H9 (cell line): ENCODE measurements around the gene KSR1. TPM values are rescaled to one million over a fixed set of nuclear protein-coding genes. Genes with fewer than 3 reads are reported as not detected.

Experiments
- DNase-seq: peaks from one replicate; pipeline ENCODE4 v3.0.0-alpha.2; 2017
- H2AFZ ChIP-seq: one replicate; pipeline ENCODE4 v1.6.1; 2013; ENCODE audit warnings: mild to moderate bottlenecking, low read length, control low read depth, moderate library complexity
- H2AK5ac ChIP-seq: 2 replicates; pipeline ENCODE4 v1.6.1; 2013; ENCODE audit warnings: low read length, control low read depth, mixed read lengths; ENCODE audit not compliant: insufficient read length
- H2BK120ac ChIP-seq: one replicate; pipeline ENCODE4 v1.6.1; 2013; ENCODE audit warnings: low read depth, mild to moderate bottlenecking, low read length, control low read depth, inconsistent platforms; ENCODE audit not compliant: poor library complexity, severe bottlenecking
- H2BK12ac ChIP-seq: 2 replicates; pipeline ENCODE4 v1.6.1; 2013; ENCODE audit warnings: low read length, control low read depth, mixed read lengths, low read depth; ENCODE audit not compliant: insufficient read length
- H2BK15ac ChIP-seq: 2 replicates; pipeline ENCODE4 v1.6.1; 2013; ENCODE audit warnings: low read depth, low read length, control low read depth
- H2BK20ac ChIP-seq: one replicate; pipeline ENCODE4 v1.6.1; 2013; ENCODE audit warnings: low read depth, mild to moderate bottlenecking, low read length, control low read depth, inconsistent platforms; ENCODE audit not compliant: poor library complexity, severe bottlenecking
- H2BK5ac ChIP-seq: 2 replicates; pipeline ENCODE4 v1.6.1; 2013; ENCODE audit warnings: low read length, control low read depth, mixed read lengths; ENCODE audit not compliant: insufficient read length
- H3K14ac ChIP-seq: 2 replicates; pipeline ENCODE4 v1.6.1; 2013; ENCODE audit warnings: low read length, control low read depth; ENCODE audit not compliant: insufficient read depth
- H3K18ac ChIP-seq: 2 replicates; pipeline ENCODE4 v1.6.1; 2013; ENCODE audit warnings: low read depth, mild to moderate bottlenecking, mixed read lengths, low read length, control low read depth; ENCODE audit not compliant: insufficient read length
- H3K23ac ChIP-seq: 2 replicates; pipeline ENCODE4 v1.6.1; 2013; ENCODE audit warnings: low read length, control low read depth, mixed read lengths, low read depth; ENCODE audit not compliant: insufficient read length
- H3K23me2 ChIP-seq: 2 replicates; pipeline ENCODE4 v1.6.1; 2013; ENCODE audit warnings: low read depth, mild to moderate bottlenecking, mixed read lengths, low read length, control low read depth; ENCODE audit not compliant: insufficient read length, poor library complexity, severe bottlenecking
- H3K27ac ChIP-seq: 2 replicates; pipeline ENCODE4 v1.5.1; 2013; ENCODE audit warnings: low read length, control low read depth, mixed read lengths, low read depth; ENCODE audit not compliant: insufficient read length
- H3K27me3 ChIP-seq: 2 replicates; pipeline ENCODE4 v1.6.1; 2013; ENCODE audit warnings: low read length, control low read depth, inconsistent platforms; ENCODE audit not compliant: insufficient read depth
- H3K4ac ChIP-seq: 2 replicates; pipeline ENCODE4 v1.6.1; 2013; ENCODE audit warnings: low read depth, mild to moderate bottlenecking, control low read depth, inconsistent platforms, low read length, moderate library complexity
- H3K4me1 ChIP-seq: 2 replicates; pipeline ENCODE4 v1.6.1; 2013; ENCODE audit warnings: low read length, control low read depth, inconsistent platforms; ENCODE audit not compliant: insufficient read depth
- H3K4me2 ChIP-seq: 2 replicates; pipeline ENCODE4 v1.6.1; 2013; ENCODE audit warnings: low read length, control low read depth, mixed read lengths; ENCODE audit not compliant: insufficient read length, insufficient read depth
- H3K56ac ChIP-seq: 2 replicates; pipeline ENCODE4 v1.6.1; 2013; ENCODE audit warnings: low read depth, mild to moderate bottlenecking, mixed read lengths, low read length, control low read depth; ENCODE audit not compliant: insufficient read length
- H3K79me1 ChIP-seq: 2 replicates; pipeline ENCODE4 v1.6.1; 2013; ENCODE audit warnings: low read depth, mild to moderate bottlenecking, moderate library complexity, low read length, control low read depth, inconsistent platforms; ENCODE audit not compliant: insufficient read depth, poor library complexity, severe bottlenecking
- H3K79me2 ChIP-seq: 2 replicates; pipeline ENCODE4 v1.6.1; 2013; ENCODE audit warnings: low read length, control low read depth, inconsistent platforms; ENCODE audit not compliant: insufficient read depth
- H3K9ac ChIP-seq: 2 replicates; pipeline ENCODE4 v1.6.1; 2013; ENCODE audit warnings: low read length, control low read depth, mixed read lengths; ENCODE audit not compliant: insufficient read length; ENCODE audit errors: extremely low read depth
- H3K9me3 ChIP-seq: one replicate; pipeline ENCODE4 v1.6.1; 2013; ENCODE audit warnings: low read depth, low read length, inconsistent platforms; ENCODE audit not compliant: control insufficient read depth
- H3T11ph ChIP-seq: one replicate; pipeline ENCODE4 v1.6.1; 2013; ENCODE audit warnings: mild to moderate bottlenecking, low read length, control low read depth, inconsistent platforms
- H4K20me1 ChIP-seq: one replicate; pipeline ENCODE4 v1.6.1; 2013; ENCODE audit not compliant: control insufficient read depth, insufficient read length, insufficient read depth
- H4K5ac ChIP-seq: 2 replicates; pipeline ENCODE4 v1.6.1; 2013; ENCODE audit warnings: low read depth, mild to moderate bottlenecking, mixed read lengths, low read length, control low read depth; ENCODE audit not compliant: insufficient read length
- H4K8ac ChIP-seq: replicated peaks from 2 replicates; pipeline ENCODE4 v1.6.1; 2013; ENCODE audit warnings: low read length, control low read depth, mixed read lengths, low read depth; ENCODE audit not compliant: insufficient read length
- H4K91ac ChIP-seq: 2 replicates; pipeline ENCODE4 v1.6.1; 2013; ENCODE audit warnings: low read depth, mild to moderate bottlenecking, moderate library complexity, mixed read lengths, low read length, control low read depth; ENCODE audit not compliant: insufficient read length
- H3K27ac Mint-ChIP-seq, 3 experiments: 2 replicates in 2 of 3; 3 replicates in 1 of 3; pipeline ENCODE4 v1.8.0; 2020 to 2021; ENCODE audit warnings: mixed read lengths in 3 of 3, mild to moderate bottlenecking in 1 of 3, moderate library complexity in 1 of 3
- H3K27me3 Mint-ChIP-seq: 2 replicates; pipeline ENCODE4 v1.8.0; 2021; ENCODE audit warnings: low read depth, mild to moderate bottlenecking, moderate library complexity, mixed read lengths
- H3K36me3 Mint-ChIP-seq, 3 experiments: 2 replicates in 2 of 3; 3 replicates in 1 of 3; pipeline ENCODE4 v1.8.0; 2020 to 2021; ENCODE audit warnings: low read depth in 3 of 3, mixed read lengths in 3 of 3; ENCODE audit not compliant: insufficient read depth in 1 of 3
- H3K4me1 Mint-ChIP-seq, 2 experiments: 2 replicates each; pipeline ENCODE4 v1.8.0; 2020; ENCODE audit warnings: mixed read lengths in 2 of 2
- H3K4me3 Mint-ChIP-seq, 2 experiments: 2 replicates in 1 of 2; 3 replicates in 1 of 2; pipeline ENCODE4 v1.8.0; 2020 to 2021; ENCODE audit warnings: mild to moderate bottlenecking in 2 of 2, mixed read lengths in 2 of 2, moderate library complexity in 1 of 2
- H3K9me3 Mint-ChIP-seq, 2 experiments: 2 replicates in 1 of 2; 3 replicates in 1 of 2; pipeline ENCODE4 v1.8.0; 2020; ENCODE audit warnings: mild to moderate bottlenecking in 2 of 2, mixed read lengths in 2 of 2, moderate library complexity in 1 of 2
- WGBS: extraction: QIAGEN DNeasy Blood & Tissue Kit; methylation state at CpG from one replicate; pipeline ENCODE4 v1.1.7; 2013; ENCODE audit warnings: missing lambda C conversion rate, low lambda C conversion rate, mixed read lengths; ENCODE audit not compliant: insufficient read length; ENCODE audit errors: extremely low coverage; 5-methylcytosine and 5-hydroxymethylcytosine counted together
- total RNA-seq: library from RNA; stranded (reverse); gene quantifications from 2 replicates; pipeline ENCODE4 v1.2.1, GENCODE V29; 2021
- TF ChIP-seq, protein P1 (sequence below): fragments of 200-600 bp; sonication (generic); conservative IDR thresholded peaks from 3 replicates; pipeline ENCODE4 v1.8.0; 2021; ENCODE audit warnings: antibody characterized with exemption, mild to moderate bottlenecking

KSR1 gene
- total RNA-seq, 1 experiment from 2014 or later = 44.9 TPM

DNA sequence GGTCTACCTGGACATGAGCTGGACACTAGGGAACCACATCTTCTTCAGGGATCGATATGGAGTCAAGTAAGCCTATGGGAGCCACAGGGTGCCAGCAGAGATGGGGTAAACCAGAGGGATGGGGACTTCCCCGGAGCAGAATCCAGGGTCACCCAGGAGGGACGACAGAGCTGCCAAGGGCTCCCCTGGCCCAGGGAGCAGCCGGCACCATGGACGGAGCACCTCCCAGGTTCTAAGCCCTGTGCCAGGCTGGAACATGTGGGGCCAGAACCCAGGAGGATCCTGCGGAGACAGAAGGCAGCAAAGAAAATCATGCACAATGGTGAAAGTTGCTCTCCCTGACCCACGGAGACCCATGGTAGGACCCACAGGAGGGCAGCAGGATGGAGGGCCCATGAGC is 33.6 kb upstream of the KSR1 start:
- no peaks in the 10 kb centered on the region for H3K27me3 ChIP-seq
- H3K79me2 ChIP-seq = no peaks in the 10 kb centered on the region
- H3K56ac ChIP-seq = no peak overlapping the region
- Mint-ChIP-seq H3K36me3 (no peaks in the 10 kb centered on the region; a peak in 1 of 7 replicates), H3K4me3 (no peak overlapping the region), H3K9me3 (peaks cover 0 to 3% of the 10 kb centered on the region in 2 experiments; a peak in 3 of 5 replicates), H3K27me3 (peaks cover 3% of the 10 kb centered on the region; the same call in 1 of the 2 replicates), H3K27ac (no peak overlapping the region), H3K4me1 (no peaks in the 10 kb centered on the region)
- no peaks in the 10 kb centered on the region for H3K23me2 ChIP-seq
- H2AK5ac ChIP-seq = no peak overlapping the region
- no CpG with 5 or more reads among the region's 7 CpGs for WGBS
- no peaks in the 10 kb centered on the region for H3K79me1 ChIP-seq
- TF ChIP-seq, protein P1, sequence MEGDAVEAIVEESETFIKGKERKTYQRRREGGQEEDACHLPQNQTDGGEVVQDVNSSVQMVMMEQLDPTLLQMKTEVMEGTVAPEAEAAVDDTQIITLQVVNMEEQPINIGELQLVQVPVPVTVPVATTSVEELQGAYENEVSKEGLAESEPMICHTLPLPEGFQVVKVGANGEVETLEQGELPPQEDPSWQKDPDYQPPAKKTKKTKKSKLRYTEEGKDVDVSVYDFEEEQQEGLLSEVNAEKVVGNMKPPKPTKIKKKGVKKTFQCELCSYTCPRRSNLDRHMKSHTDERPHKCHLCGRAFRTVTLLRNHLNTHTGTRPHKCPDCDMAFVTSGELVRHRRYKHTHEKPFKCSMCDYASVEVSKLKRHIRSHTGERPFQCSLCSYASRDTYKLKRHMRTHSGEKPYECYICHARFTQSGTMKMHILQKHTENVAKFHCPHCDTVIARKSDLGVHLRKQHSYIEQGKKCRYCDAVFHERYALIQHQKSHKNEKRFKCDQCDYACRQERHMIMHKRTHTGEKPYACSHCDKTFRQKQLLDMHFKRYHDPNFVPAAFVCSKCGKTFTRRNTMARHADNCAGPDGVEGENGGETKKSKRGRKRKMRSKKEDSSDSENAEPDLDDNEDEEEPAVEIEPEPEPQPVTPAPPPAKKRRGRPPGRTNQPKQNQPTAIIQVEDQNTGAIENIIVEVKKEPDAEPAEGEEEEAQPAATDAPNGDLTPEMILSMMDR = no peak
- no peak overlapping the region for H4K5ac ChIP-seq
- H3K9ac ChIP-seq = no peak overlapping the region
- no peak overlapping the region for H3T11ph ChIP-seq
- no peak overlapping the region for H3K27ac ChIP-seq
- no peak overlapping the region for H2BK20ac ChIP-seq
- H2AFZ ChIP-seq = no peak overlapping the region
- H3K14ac ChIP-seq = no peak overlapping the region
- no peak for DNase-seq
- no peak overlapping the region for H3K23ac ChIP-seq
- H3K9me3 ChIP-seq = no peaks in the 10 kb centered on the region
- no peaks in the 10 kb centered on the region for H3K4me1 ChIP-seq
- no peak overlapping the region for H4K91ac ChIP-seq
- H2BK15ac ChIP-seq = no peak overlapping the region
- no peaks in the 10 kb centered on the region for H4K20me1 ChIP-seq
- no peak overlapping the region for H3K4me2 ChIP-seq
- H3K18ac ChIP-seq = no peak overlapping the region
- no peak overlapping the region for H2BK12ac ChIP-seq
- no peak overlapping the region for H2BK120ac ChIP-seq
- no peak overlapping the region for H2BK5ac ChIP-seq
- H3K4ac ChIP-seq = no peak overlapping the region
- no peak overlapping the region for H4K8ac ChIP-seq
